GM18511 (cell line): ENCODE measurements around the gene BCR.

Source experiments
- ATAC-seq: cut with Tn5 transposase; IDR thresholded peaks from one replicate; pipeline ENCODE4 v1.9.1; 2021; ENCODE audit warnings: mild to moderate bottlenecking, moderate library complexity; ENCODE audit not compliant: unreplicated experiment

Gene BCR

GRCh38 chr22:23215294-23216241 is 35.3 kb downstream of the BCR start:
- ATAC-seq = no peak

- no peak for ATAC-seq
These were observed 36.3 kb downstream of the BCR start for GRCh38 chr22:23216461-23217170.

GRCh38 chr22:23217171-23218052 is 37.1 kb downstream of the BCR start:
- ATAC-seq = no peak

- ATAC-seq = no peak
These were observed 38.0 kb downstream of the BCR start for GRCh38 chr22:23218053-23218866.

GRCh38 chr22:23218867-23219251 is 38.5 kb downstream of the BCR start:
- ATAC-seq = no peak

GRCh38 chr22:23219317-23219716 is 39.0 kb downstream of the BCR start:
- ATAC-seq = no peak

GRCh38 chr22:23219822-23220484 is 39.6 kb downstream of the BCR start:
- ATAC-seq = peak; percentile 86

- ATAC-seq = peak; percentile 73
These were observed 40.4 kb downstream of the BCR start for GRCh38 chr22:23220485-23221350.

GRCh38 chr22:23221351-23221804 is 41.1 kb downstream of the BCR start:
- ATAC-seq = no peak

GRCh38 chr22:23222033-23222792 is 41.9 kb downstream of the BCR start:
- no peak for ATAC-seq

- no peak for ATAC-seq
These were observed 42.7 kb downstream of the BCR start for GRCh38 chr22:23222793-23223568.

- no peak for ATAC-seq
These were observed 43.4 kb downstream of the BCR start for GRCh38 chr22:23223569-23224317.

- ATAC-seq = no peak
These were observed 44.5 kb downstream of the BCR start for GRCh38 chr22:23224846-23225245.

- no peak for ATAC-seq
These were observed 45.0 kb downstream of the BCR start for GRCh38 chr22:23225337-23225723.

- no peak for ATAC-seq
These were observed 45.6 kb downstream of the BCR start for GRCh38 chr22:23225724-23226496.

- no peak for ATAC-seq
These were observed 46.2 kb downstream of the BCR start for GRCh38 chr22:23226497-23226850.
